ENCODE measurements around the gene NALCN.

GRCh38 chr13:101454767-101455166 is 38.5 kb upstream of the NALCN start:
- TF ChIP-seq CTCF (IDR thresholded peaks at IDR 0.05) = no peak
- TF ChIP-seq POLR2A (IDR thresholded peaks at IDR 0.05) = no peak

Measured in adrenal gland (tissue), 5 donors.